ENCODE measurements around the gene ZCWPW1. TPM values are rescaled to one million over a fixed set of nuclear protein-coding genes. Genes with fewer than 3 reads are reported as not detected.
"Not testable (repeated sequence)": the region's sequence is repeated elsewhere in the genome, so short reads cannot be mapped to it uniquely, and the experiment has no call there.

Gene ZCWPW1
- total and polyA plus RNA-seq, 4 donors = 5.1 to 12.2 (median 6.4) TPM

GRCh38 chr7:100387695-100388094 is 40.8 kb downstream of the ZCWPW1 start:
- Histone ChIP-seq H3K4me3 (no peak overlapping the region), H3K27me3 (ENCODE audit: control insufficient read depth in 3 of 3, insufficient read depth in 3 of 3, low read length in 2 of 3) (peaks cover 0 to 3% (median 0%) of the 10 kb centered on the region in 3 donors), H3K36me3 (ENCODE audit: control insufficient read depth in 4 of 4, insufficient read depth in 4 of 4, low read length in 4 of 4) (no peaks in the 10 kb centered on the region), H3K9me3 (ENCODE audit: control insufficient read depth in 4 of 4, insufficient read depth in 3 of 4, low read length in 3 of 4) (no peaks in the 10 kb centered on the region), H3K9ac (ENCODE audit: insufficient read depth in 1 of 2, low read length in 2 of 2) (no peak overlapping the region), H3K4me1 (ENCODE audit: control insufficient read depth in 5 of 5, insufficient read depth in 5 of 5, low read length in 5 of 5) (peaks cover 0 to 2% (median 0%) of the 10 kb centered on the region in 5 donors), H3K27ac (ENCODE audit: low read depth in 1 of 2, low read length in 1 of 2) (no peak overlapping the region)
- TF ChIP-seq CTCF (IDR thresholded peaks at IDR 0.05; ENCODE audit: control extremely low read depth, extremely low read depth) = no peak
- WGBS, 2 donors = 65 to 73% methylated on average over 2 of the region's 2 CpGs
- ATAC-seq (ENCODE audit: insufficient read depth, low FRiP score) (no peak), DNase-seq (no peak)

- no peak for ATAC-seq (ENCODE audit: insufficient read depth, low FRiP score)
- Histone ChIP-seq H3K4me3 (no peak overlapping the region), H3K36me3 (ENCODE audit: control insufficient read depth in 4 of 4, insufficient read depth in 4 of 4, low read length in 4 of 4) (no peaks in the 10 kb centered on the region), H3K9ac (ENCODE audit: insufficient read depth in 1 of 2, low read length in 2 of 2) (no peak overlapping the region), H3K9me3 (ENCODE audit: control insufficient read depth in 4 of 4, insufficient read depth in 3 of 4, low read length in 3 of 4) (no peaks in the 10 kb centered on the region), H3K27ac (ENCODE audit: low read depth in 1 of 2, low read length in 1 of 2) (no peak overlapping the region), H3K27me3 (ENCODE audit: control insufficient read depth in 3 of 3, insufficient read depth in 3 of 3, low read length in 2 of 3) (peaks cover 0 to 3% (median 0%) of the 10 kb centered on the region in 3 donors), H3K4me1 (ENCODE audit: control insufficient read depth in 5 of 5, insufficient read depth in 5 of 5, low read length in 5 of 5) (peaks cover 0 to 2% (median 0%) of the 10 kb centered on the region in 5 donors)
- no peak for DNase-seq
- no peak for TF ChIP-seq CTCF (IDR thresholded peaks at IDR 0.05; ENCODE audit: control extremely low read depth, extremely low read depth)
- WGBS, 2 donors = 81 to 85% methylated on average over 5 of the region's 5 CpGs
These were observed 41.6 kb downstream of the ZCWPW1 start for GRCh38 chr7:100386940-100387339.

GRCh38 chr7:100384628-100385294 is 43.7 kb downstream of the ZCWPW1 start:
- ATAC-seq (ENCODE audit: insufficient read depth, low FRiP score) (no peak), DNase-seq (no peak)
- Histone ChIP-seq H3K27ac (ENCODE audit: low read depth in 1 of 2, low read length in 1 of 2) (no peak overlapping the region), H3K27me3 (ENCODE audit: control insufficient read depth in 3 of 3, insufficient read depth in 3 of 3, low read length in 2 of 3) (peaks cover 0 to 3% (median 0%) of the 10 kb centered on the region in 3 donors), H3K4me1 (ENCODE audit: control insufficient read depth in 5 of 5, insufficient read depth in 5 of 5, low read length in 5 of 5) (peaks cover 0 to 2% (median 0%) of the 10 kb centered on the region in 5 donors), H3K9ac (ENCODE audit: insufficient read depth in 1 of 2, low read length in 2 of 2) (no peak overlapping the region), H3K4me3 (no peak overlapping the region), H3K36me3 (ENCODE audit: control insufficient read depth in 4 of 4, insufficient read depth in 4 of 4, low read length in 4 of 4) (no peaks in the 10 kb centered on the region), H3K9me3 (ENCODE audit: control insufficient read depth in 4 of 4, insufficient read depth in 3 of 4, low read length in 3 of 4) (no peaks in the 10 kb centered on the region)
- TF ChIP-seq CTCF (IDR thresholded peaks at IDR 0.05; ENCODE audit: control extremely low read depth, extremely low read depth) = no peak
- 62 to 65% methylated on average over 6 of the region's 6 CpGs for WGBS, 2 donors

GRCh38 chr7:100382234-100382853 is 46.2 kb downstream of the ZCWPW1 start:
- 69 to 80% methylated on average over 8 of the region's 8 CpGs for WGBS, 2 donors
- not testable (repeated sequence) for H3K4me1 ChIP-seq (ENCODE audit: control insufficient read depth in 5 of 5, insufficient read depth in 5 of 5, low read length in 5 of 5); H3K4me3 ChIP-seq

GRCh38 chr7:100381531-100382233 is 46.8 kb downstream of the ZCWPW1 start:
- not testable (repeated sequence) for H3K27me3 ChIP-seq (ENCODE audit: control insufficient read depth in 3 of 3, insufficient read depth in 3 of 3, low read length in 2 of 3); H3K9ac ChIP-seq (ENCODE audit: insufficient read depth in 1 of 2, low read length in 2 of 2); H3K27ac ChIP-seq (ENCODE audit: low read depth in 1 of 2, low read length in 1 of 2); H3K9me3 ChIP-seq (ENCODE audit: control insufficient read depth in 4 of 4, insufficient read depth in 3 of 4, low read length in 3 of 4); H3K4me1 ChIP-seq (ENCODE audit: control insufficient read depth in 5 of 5, insufficient read depth in 5 of 5, low read length in 5 of 5); DNase-seq; H3K36me3 ChIP-seq (ENCODE audit: control insufficient read depth in 4 of 4, insufficient read depth in 4 of 4, low read length in 4 of 4); H3K4me3 ChIP-seq; ATAC-seq (ENCODE audit: insufficient read depth, low FRiP score)
- WGBS, 2 donors = 78 to 92% methylated on average over 35 to 49 of the region's 49 CpGs

More at GRCh38 chr7:100382234-100382853, 46.2 kb downstream of the ZCWPW1 start:
- H3K27me3 ChIP-seq (ENCODE audit: control insufficient read depth in 3 of 3, insufficient read depth in 3 of 3, low read length in 2 of 3); H3K27ac ChIP-seq (ENCODE audit: low read depth in 1 of 2, low read length in 1 of 2); H3K9me3 ChIP-seq (ENCODE audit: control insufficient read depth in 4 of 4, insufficient read depth in 3 of 4, low read length in 3 of 4); ATAC-seq (ENCODE audit: insufficient read depth, low FRiP score); DNase-seq; H3K36me3 ChIP-seq (ENCODE audit: control insufficient read depth in 4 of 4, insufficient read depth in 4 of 4, low read length in 4 of 4); H3K9ac ChIP-seq (ENCODE audit: insufficient read depth in 1 of 2, low read length in 2 of 2): not testable (repeated sequence)

All from lung (tissue), 12 donors.